Erythroblast (primary cell): Measurements from ENCODE around the gene YY2.

ENCODE experiments used
- GATA1 ChIP-seq: IDR thresholded peaks from 2 replicates; pipeline ENCODE4 v1.6.1; 2011; ENCODE audit warnings: low read depth, mild to moderate bottlenecking, control low read depth, low read length, moderate library complexity
- POLR2A ChIP-seq: IDR thresholded peaks from 2 replicates; pipeline ENCODE4 v1.6.1; 2011; ENCODE audit warnings: mild to moderate bottlenecking, low read length

DNA sequence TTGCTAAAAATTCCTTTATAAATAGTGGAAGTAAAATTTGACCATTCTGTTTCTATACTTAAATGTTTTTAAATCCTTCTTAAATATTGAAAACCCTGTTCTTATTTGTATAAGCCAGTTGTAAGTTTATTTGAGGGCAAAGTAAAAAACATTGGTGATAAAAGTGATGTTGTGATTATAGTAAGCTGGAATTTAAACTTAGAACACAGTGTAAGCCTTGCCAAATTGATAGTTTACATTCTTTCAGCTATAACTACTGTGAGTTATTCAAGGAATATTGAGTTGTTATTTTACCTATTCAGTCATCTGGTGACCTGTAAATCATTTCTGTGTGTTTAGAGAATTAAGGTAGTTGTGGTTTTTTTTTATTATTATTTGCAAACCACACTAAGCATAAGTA lies 9.6 kb downstream of the YY2 start:
- TF ChIP-seq POLR2A: no peak
- TF ChIP-seq GATA1: no peak
